Left lobe of liver (tissue), 2 donors: ENCODE results near the gene ENDOV. TPM values are rescaled to one million over a fixed set of nuclear protein-coding genes. Genes with fewer than 3 reads are reported as not detected.

Experiments
- ATAC-seq: fragments of 200-7000 bp; cut with Tn5 transposase; one replicate; pipeline ENCODE4 v1.9.1; 2020; ENCODE audit warnings: mild to moderate bottlenecking, moderate library complexity
- DNase-seq: peaks from one replicate; pipeline ENCODE4 v3.0.0-alpha.2; 2020; ENCODE audit warnings: low spot score
- total RNA-seq: library from RNA; stranded (reverse); gene quantifications from one replicate; pipeline ENCODE4 v1.2.1, GENCODE V29; 2021
- donor health status: DM: no; HTN: no; CAD: no; lungs with moderate emphysema.
- donor health status: DM: no; HTN: yes; CAD: no.

The ENDOV gene
- total RNA-seq, 1 donor from 2014 or later = 15.6 TPM

GRCh38 chr17:80447790-80448189 lies 32.8 kb downstream of the ENDOV start:
- DNase-seq = no peak
- ATAC-seq = no peak

- DNase-seq (no peak), ATAC-seq (no peak)
These were observed 34.4 kb downstream of the ENDOV start for GRCh38 chr17:80449194-80449929.

- ATAC-seq = no peak
- DNase-seq = no peak
These were observed 35.1 kb downstream of the ENDOV start for GRCh38 chr17:80449930-80450576.

- ATAC-seq (no peak), DNase-seq (no peak)
These were observed 36.3 kb downstream of the ENDOV start for GRCh38 chr17:80451104-80451775.

GRCh38 chr17:80452173-80452915 lies 37.4 kb downstream of the ENDOV start:
- no peak for DNase-seq
- no peak for ATAC-seq

GRCh38 chr17:80453126-80453997 lies 38.4 kb downstream of the ENDOV start:
- ATAC-seq = no peak
- DNase-seq = peak; percentile 61

- ATAC-seq (peak; percentile 42), DNase-seq (no peak)
These were observed 39.1 kb downstream of the ENDOV start for GRCh38 chr17:80453998-80454556.

GRCh38 chr17:80454557-80455335 lies 39.8 kb downstream of the ENDOV start:
- DNase-seq (peak; percentile 98), ATAC-seq (peak; percentile 94)

- no peak for DNase-seq
- peak; percentile 48 for ATAC-seq
These were observed 40.4 kb downstream of the ENDOV start for GRCh38 chr17:80455336-80455710.

GRCh38 chr17:80455784-80456183 lies 40.8 kb downstream of the ENDOV start:
- no peak for DNase-seq
- ATAC-seq = no peak

- DNase-seq = no peak
- no peak for ATAC-seq
These were observed 41.7 kb downstream of the ENDOV start for GRCh38 chr17:80456465-80457235.

GRCh38 chr17:80457236-80457856 lies 42.4 kb downstream of the ENDOV start:
- ATAC-seq = no peak
- no peak for DNase-seq

- no peak for ATAC-seq
- DNase-seq = no peak
These were observed 43.0 kb downstream of the ENDOV start for GRCh38 chr17:80458016-80458415.

GRCh38 chr17:80459234-80459633 lies 44.3 kb downstream of the ENDOV start:
- no peak for ATAC-seq
- DNase-seq = no peak

- no peak for ATAC-seq
- no peak for DNase-seq
These were observed 45.5 kb downstream of the ENDOV start for GRCh38 chr17:80460429-80460834.

GRCh38 chr17:80461528-80462160 lies 46.7 kb downstream of the ENDOV start:
- DNase-seq (no peak), ATAC-seq (no peak)

GRCh38 chr17:80463784-80464400 lies 48.9 kb downstream of the ENDOV start:
- no peak for ATAC-seq
- DNase-seq = no peak
